T-helper 2 cell treated with Interferon-gamma antibody and Interleukin-4, amounts not matched to agents 100 ng/mL and 5 ng/mL, for 36 hours (primary cell): ENCODE results near the gene MAP3K15. TPM values are rescaled to one million over a fixed set of nuclear protein-coding genes. Genes with fewer than 3 reads are reported as not detected.

Source experiments
- intact Hi-C: fragments of 100-400 bp; cut with micrococcal nuclease; formaldehyde crosslinking; loops from one replicate; pipeline ENCODE4 v1.15.1; 2023
- total RNA-seq: library from RNA; stranded (reverse); gene quantifications from 2 replicates; pipeline ENCODE4 v1.2.3, GENCODE V29; 2022

MAP3K15 gene
- total RNA-seq, 1 donor from 2014 or later = 0.09 TPM

DNA sequence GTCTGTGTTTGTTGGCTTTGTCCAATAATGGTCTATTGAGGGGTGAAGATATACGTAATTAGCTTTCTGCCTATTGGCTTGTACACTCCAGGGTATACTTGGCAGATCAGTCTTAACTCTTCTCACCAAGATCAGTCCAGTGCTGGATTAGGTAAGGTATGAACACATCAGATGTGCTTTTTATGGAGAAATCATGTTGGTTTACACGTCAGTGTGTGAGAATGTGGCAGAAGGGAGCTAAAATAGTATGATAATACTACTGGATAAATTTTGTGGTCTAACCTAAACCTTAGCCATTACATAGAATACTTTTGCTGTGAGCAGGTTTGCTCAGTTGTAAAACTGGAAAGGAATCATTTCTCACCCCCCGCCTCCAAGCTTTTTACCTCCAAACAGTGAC, 167.4 kb downstream of the MAP3K15 start:
- intact Hi-C loops = no loop called here

DNA sequence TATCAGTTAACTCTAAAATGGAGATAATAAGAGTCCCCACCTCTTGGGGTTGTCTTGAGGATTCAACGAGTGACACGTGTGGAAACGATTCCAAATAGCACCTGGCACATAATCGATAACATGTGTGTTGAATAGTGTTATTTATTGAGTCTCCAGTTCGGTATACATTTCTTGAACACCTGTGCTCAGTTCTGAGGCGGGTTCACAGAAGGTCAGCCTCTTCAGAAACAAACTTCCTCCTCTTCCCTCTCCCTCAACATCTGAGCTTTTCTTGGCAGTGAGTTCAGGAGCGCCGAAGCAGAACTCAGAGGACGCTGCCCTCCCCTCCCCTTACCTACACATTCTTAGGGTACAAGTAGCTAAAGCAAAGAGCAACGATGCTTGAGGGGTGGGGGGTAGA, 170.6 kb downstream of the MAP3K15 start:
- intact Hi-C loops = loop anchor here (5.0 kb wide), 1 partner anchor 457 kb away; no protein-coding TSS in a partner anchor

DNA sequence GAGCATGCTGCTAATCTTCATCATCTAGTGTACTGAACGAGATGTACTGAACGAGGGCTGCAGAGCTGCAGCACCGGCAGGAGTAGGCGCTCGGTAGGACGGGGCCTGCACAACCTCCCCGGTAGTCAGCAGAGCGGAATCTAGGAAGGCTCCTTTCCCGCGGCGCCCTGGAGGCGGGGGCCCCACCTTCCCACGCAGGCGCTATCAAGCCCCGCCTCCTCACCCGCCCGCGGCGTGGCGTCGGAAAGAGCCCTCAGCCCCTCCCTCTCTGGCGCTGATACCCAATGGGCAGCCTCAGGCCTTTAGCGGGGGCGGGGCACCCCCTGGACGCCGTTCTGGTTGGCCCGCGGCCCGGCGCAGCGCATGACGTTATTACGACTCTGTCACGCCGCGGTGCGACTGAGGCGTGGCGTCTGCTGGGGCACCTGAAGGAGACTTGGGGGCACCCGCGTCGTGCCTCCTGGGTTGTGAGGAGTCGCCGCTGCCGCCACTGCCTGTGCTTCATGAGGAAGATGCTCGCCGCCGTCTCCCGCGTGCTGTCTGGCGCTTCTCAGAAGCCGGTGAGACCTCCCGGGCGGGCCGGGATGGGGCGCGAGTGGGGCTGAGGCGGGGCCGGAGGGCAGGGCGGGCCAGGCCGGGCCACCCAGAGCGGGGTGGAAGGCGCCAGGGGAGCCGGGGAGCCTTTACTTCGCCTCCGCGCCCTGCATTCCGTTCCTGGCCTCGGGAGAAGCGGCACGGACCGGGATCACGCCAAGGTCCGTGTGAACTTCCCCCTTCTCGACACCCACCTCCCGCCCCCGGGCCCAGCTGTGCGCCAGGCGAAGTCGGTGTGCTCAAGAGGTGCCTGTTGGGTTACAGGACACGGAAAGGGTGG, 171.5 kb downstream of the MAP3K15 start, which contains the start of gene PDHA1:
Gene PDHA1 (plus strand): TSS at position 393 of the 874 bp plus-strand sequence. CDS start 111 bp downstream, at position 504.
- intact Hi-C loops = loop anchor here (1.0 to 5.0 kb wide), 7 partner anchors 8 to 1607 kb away; partner anchors contain the start of genes CDKL5, EIF1AX and SCML1

DNA sequence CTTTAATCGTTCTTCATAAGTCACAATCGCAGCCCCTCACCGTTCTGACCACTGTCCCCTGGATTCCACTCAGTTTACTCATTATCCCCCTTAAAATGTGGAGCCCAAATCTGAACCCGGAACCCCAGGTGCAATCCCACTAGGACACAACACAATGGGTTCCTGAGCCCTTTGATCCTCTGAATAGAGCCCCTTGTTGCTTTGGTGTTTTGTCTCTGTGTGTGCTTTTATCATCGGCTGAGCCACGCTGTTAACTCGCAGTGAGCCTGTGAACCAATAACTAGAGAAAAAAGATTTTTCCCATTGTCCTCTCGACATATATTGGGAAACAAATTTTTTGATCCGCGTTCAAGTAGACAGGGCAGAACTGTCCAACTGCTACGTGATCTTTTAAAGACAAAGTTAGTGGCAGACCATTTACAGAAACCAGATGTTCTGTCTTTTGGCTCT, 172.2 kb downstream of the MAP3K15 start:
- intact Hi-C loops = loop anchor here (1.0 to 5.0 kb wide), 7 partner anchors 8 to 1606 kb away; partner anchors contain the start of genes CDKL5, EIF1AX and SCML1

DNA sequence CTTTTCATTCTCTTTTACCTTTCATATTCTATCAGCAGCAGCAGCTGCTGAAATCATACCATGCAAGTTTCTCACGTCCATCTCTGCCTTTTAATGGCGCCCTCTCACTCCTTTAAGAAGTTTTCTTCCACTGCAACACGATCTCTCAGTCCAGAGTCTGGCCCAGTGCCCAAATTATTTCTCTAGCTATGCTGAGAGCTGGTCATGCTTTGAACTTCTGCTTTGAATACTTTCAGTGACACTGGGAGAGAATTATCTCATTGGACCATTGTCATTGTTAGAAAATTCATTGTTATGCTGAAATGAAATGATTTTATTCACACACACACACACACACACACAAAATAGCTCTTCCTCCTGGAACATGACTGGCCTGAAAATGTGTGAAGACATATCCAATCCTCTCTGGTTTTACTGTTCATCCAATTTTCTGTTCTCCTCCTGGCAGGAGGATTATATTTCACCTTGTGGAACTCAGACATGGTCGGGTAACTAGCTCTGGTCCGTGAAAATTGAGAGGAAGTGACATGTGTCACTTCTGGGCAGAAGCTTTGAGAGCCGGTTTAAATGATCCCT, 172.9 kb downstream of the MAP3K15 start:
- intact Hi-C loops = loop anchor here (2.0 to 5.0 kb wide), 3 partner anchors 455 to 1606 kb away; partner anchors contain the start of gene SCML1

DNA sequence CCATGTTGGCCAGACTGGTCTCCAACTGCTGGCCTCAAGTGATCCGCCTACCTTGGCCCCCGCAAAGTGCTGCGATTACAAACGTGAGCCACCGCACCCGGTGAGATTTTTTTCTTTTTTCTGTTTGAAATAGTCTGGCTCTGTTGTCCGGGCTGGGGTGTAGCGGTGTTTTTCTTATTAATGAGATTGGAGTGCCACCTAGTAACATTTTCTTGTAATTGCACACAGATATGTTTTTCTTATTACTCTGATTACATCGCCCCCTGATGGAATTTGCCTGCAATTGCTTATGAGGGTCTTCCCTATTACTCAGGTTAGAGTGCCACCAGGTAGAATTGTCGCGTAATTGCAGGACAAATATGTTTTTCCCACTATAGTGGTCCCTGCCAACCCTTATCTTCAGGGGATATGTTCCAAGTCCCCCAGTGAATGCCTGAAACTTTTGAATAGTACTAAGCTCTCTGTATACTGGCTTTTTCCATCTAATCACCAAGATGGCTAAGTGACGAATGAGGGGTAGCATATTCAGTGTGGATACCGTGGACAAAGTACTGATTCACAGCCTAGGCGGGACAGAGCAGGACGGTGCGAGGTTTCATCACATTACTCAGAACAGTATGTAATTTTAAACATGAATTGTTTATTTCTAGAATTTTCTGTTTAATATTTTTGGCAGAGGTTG, 180.2 kb downstream of the MAP3K15 start:
- intact Hi-C loops = loop anchor here (1.0 to 10.0 kb wide), 4 partner anchors 8 to 910 kb away; partner anchors contain the start of genes CDKL5, PDHA1 and PHKA2

DNA sequence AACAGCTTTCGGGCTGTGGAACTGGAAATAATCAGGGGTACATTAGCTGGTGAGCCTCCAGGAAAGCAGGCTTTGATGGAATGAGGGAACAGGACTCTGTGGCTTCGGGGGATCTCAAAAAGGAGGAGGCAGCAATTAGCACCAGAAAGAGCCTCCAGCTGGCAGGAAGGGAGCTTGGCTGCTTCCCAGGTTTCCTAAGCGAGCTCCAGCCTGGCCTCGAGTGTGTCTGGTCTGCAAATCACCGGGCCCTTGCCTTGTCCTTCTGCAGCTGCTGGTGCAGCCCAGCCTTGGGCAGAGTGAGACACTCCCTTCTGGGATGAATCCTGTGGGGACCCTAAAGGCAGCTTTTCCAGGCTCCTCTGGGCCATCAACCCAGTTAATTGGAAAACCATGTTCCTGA, 182.3 kb downstream of the MAP3K15 start:
- intact Hi-C loops = loop anchor here (10.0 kb wide), 1 partner anchor 288 kb away; no protein-coding TSS in a partner anchor

DNA sequence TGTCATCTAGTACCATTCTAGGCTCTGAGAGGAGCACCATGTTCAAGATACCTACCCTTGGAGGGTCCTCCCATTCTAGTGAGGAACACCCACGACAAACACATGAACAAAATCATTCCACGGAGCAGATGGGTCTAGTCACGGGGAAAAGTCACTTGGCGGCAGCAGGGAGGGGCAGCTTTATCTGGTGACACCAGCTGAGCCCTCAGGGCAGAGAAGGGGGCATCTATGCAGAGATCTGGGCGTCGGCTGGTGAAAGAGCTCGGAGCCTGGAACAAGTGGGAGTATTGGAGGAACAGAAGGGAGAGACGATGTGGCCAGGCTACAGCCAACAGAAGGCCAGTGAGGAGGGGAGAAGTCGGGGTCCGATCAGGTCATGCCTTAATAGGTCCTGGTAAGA, 183.5 kb downstream of the MAP3K15 start:
- intact Hi-C loops = loop anchor here (10.0 kb wide), 1 partner anchor 287 kb away; no protein-coding TSS in a partner anchor

DNA sequence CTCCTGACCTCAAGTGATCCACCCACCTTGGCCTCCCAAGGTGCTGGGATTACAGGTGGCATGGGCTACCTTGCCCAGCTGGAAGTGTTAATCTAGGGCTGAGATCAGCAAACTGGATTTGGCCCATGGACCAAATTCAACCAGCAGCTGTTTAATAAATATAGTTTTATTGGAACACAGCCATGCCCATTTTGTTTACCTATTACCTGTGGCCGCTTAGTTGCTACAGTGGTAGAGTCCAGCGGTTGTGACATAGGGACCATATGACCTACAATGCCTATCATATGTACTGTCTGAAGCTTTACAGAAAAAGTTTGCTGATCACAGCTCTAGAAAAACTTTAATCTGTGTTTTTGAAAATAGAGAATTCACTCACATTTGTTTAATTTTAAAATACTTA, 188.7 kb downstream of the MAP3K15 start:
- intact Hi-C loops = no loop called here

Other genes starting within 250 kb of the MAP3K15 start
- gene PDHA1, start 171.6 kb downstream of the MAP3K15 start, total RNA-seq = 125 and 129 TPM in 2 replicates